ENCODE measurements around the gene C16orf96.

- no peak for TF ChIP-seq EZH2 (IDR thresholded peaks at IDR 0.05; ENCODE audit: insufficient read depth, poor library complexity, severe bottlenecking)
- TF ChIP-seq EZH2phosphoT487 (IDR thresholded peaks at IDR 0.05; ENCODE audit: insufficient read depth, low read depth), result no peak
These were observed 59.4 kb downstream of the C16orf96 start for GRCh38 chr16:4615384-4616046.

All from GM23248 (cell line).